NCI-H524 treated with DMSO at 0.1 percent for 48 hours (cell line): Measurements from ENCODE around the gene CTTN.

Experiments
- DNase-seq: peaks from one replicate; lab custom pipeline; 2025; lab: John Stamatoyannopoulos, UW

Gene CTTN

DNA sequence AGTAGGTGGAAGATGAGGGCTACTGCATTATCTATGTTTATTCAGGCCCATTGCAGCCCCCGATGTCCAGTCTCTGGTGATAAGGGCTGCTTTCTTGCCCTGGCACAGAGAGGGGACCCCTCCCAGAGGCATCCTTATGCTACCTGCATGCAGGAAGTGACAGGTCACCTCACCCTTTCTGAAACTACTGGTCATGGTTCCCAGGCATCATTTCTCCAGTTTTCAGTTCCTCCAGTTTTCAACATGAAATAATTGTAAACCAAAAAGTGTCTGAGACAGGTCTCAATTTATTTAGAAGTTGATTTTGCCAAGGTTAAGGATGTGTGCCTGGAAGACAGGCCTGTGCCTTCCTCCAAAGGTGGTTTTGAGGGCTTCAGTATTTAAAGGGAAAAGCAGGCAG is 57.0 kb downstream of the CTTN start:
- no peak for DNase-seq

DNA sequence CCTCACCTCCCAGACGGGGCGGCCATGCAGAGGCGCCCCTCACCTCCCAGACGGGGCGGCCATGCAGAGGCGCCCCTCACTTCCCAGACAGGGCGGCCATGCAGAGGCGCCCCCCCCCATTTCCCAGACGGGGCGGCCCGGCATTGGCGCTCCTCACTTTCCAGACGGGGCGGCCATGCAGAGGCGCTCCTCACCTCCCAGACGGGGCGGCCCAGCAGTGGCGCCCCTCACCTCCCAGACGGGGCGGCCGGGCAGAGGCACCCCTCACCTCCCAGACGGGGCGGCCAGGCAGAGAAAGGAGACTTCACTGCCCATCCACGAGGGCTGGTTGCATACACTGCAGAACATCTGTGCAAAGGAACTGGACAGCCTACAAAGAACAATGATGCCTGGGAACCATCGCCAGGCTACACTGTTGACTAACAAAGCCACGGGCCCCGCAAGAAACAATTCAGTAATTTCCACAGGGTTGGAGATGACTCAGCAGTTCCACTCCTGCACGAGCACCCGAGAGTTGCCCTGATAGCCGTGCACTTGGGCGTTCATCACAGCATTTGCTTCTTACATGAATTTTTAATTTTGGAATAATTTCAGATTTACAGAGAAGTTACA is 58.7 kb downstream of the CTTN start:
- DNase-seq: no peak

DNA sequence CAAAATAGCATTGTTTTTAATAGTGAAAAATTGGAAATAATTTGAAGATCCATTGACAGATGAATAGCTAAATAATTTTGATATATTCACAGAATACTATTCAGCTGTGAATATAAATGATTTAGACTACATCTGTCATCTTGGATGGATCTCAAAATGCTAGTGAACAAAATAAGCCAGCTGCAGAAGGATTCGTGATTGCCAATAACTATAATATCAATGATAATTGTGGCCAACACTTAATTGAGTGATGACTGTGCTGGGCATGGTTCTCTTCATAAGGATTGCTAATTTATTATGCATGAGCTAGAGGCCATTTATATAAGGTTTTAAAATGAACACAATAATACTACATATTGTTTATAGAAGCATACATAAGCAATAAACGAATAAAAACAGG is 60.4 kb downstream of the CTTN start:
- DNase-seq: no peak

DNA sequence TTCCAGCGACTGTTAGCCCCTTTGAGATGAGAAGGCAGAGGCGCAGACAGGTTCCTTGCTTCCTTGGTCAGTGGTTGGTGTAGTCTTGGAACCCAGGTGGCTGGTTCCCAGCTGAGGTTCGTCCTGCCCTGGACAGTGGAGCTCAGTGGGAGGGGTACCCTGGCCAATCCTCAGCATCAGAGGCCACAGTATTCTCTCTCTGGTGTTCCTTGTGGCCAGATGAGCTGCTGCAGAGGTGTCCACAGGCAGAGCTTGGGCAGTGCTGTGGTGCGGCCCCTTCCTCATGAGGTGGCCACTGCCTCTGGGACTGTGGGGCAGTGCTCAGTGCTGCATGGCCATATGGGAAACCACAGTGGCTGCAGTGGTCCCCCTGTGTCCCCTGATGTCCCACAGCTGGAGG is 61.8 kb downstream of the CTTN start:
- no peak for DNase-seq

DNA sequence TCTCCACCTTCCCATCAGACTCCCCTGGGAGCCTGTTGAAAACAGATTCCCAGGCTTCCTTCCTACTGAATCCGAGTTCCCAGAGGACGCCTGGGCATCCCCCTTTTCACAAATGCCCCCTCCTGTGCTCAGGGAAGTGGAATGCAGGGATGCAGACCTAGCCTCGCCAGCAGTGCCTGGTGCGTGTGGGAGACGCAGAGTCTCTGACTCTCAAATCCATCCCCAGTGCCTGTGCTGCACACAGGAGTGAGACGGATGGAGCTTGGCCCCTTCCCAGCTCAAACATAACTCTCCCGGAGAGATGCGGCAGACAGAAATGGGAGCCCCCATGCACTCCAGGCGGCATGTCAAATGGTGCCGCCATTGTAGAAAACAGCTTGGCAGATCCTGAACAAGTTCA is 62.6 kb downstream of the CTTN start:
- DNase-seq: no peak

DNA sequence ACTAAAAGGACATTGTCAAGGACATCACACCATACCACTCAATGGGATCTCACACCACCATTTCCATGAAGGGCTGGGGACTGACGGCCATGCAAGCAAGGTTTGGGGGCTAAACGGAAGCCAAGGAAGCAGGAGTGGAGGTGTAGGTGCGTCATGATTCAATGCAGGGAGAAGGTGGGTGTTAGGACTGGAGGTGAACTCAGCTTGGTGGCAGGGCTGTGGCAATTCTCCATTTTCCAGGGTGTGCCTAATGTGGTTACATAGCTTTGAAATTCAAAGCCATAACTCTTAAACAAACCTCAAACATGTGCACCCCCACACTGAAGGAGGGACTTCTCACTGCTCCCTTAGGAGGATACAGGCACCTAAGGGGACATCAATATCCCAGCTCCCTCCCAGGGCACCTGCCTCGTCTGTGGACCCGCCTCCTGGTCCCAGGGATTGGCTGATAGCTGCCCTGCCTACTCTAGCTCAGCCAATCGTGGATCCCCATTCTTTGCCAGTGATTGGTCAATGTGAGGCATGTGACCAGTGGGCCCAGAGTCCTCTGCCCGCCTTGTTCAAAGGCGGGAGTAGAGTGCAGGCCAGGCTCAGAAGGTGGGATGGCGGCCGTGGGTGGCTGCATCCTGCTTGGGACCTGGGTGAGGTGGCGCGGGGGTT is 64.6 kb downstream of the CTTN start:
- no peak for DNase-seq

DNA sequence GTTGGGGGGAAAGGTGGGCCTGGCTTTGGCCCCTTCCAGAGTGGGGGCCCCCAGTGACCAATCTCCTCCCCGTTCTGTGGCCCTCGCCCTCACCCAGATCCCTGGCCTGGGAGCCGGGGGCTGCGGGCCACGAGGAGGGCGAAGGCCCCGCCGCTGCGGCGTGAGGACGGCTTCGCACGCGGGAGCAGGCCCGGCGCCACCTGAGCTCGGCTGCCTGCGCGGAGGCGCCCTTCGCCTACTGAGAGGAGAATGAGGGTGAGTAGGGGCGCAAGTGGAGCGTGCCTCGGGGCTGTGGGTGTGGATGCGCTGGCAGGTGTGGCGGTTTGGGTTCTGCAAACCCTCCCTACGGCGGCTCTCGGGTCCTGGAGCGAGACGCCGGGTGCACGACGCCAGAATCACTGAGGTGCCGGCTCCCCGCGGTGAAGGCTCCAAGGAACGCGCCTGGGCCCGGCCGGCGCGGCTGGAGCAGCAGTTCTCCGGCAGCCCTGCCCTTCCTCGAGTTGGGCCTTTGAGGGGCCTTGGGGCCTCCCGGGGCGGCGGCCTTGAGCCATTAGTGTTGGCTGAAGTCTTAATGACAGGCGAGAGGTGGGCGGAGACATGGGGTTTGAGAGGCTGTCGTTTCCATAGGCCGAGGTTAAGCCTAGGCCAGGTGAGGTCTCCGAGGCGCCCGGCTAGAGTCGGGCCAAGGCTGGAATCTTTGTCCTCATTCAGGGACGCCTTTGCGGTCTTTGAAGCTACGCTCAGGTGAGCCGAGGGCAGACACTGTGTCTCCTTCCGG is 65.3 kb downstream of the CTTN start:
- no peak for DNase-seq

DNA sequence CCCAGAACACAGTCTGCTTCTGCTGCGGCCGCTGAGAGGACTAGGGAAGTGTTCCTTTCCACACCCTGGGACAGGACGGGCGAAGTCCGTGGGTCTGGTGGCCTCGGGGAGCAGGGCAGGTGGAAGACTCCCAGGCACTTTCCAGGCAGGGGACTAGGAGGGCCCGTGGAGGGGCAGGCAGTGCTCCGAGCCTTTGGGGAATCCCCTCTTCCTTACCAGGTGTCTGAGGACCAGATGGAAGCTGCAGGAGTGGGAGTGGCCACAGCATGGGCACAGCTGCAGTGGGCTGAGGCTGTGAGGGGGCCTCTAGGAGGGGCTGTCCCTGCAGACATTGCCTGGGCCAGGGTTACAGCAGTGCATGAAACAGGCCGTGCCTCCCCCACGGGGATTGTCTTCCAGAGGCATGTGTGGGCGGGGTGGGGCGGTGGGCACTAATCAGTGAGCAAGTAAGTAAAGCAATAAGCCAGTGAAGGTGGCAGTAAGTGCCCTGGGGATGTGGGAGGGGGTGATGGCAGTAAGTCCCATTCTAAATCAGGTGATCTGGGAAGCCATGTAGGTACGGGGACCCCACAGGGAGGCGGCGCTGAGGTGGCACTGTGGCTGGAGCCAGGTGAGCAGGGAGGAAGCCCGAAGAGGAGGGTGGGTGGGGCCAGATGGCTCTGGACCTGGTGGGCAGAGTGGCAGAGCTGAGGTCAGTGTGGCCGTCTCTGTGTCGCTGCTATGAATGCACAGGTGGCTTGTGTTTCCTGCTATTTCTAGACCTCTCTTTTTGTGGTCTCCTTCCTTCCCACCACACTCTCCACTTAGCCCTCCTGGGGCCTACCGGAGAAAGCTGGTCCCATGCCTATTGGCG is 66.4 kb downstream of the CTTN start:
- no peak for DNase-seq

DNA sequence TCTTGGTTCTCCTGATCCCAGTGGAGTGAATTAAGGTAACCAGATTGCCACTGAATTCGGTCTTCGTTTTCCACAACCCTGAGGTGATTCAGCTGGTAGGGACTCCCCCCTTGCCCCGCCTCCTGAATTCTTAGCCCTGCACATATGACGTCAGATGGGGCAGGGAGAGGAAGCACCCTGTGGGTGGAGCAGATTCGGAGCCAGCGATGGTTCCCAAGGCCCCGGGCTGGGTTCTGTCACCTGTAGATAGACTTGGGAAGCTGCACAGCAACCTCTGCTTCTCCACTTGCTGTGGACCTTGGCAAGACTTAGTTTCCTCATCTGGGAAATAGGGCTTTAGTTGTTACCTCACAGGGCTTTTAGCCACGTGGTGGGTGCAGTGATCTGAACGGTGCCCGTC is 67.8 kb downstream of the CTTN start:
- no peak for DNase-seq

DNA sequence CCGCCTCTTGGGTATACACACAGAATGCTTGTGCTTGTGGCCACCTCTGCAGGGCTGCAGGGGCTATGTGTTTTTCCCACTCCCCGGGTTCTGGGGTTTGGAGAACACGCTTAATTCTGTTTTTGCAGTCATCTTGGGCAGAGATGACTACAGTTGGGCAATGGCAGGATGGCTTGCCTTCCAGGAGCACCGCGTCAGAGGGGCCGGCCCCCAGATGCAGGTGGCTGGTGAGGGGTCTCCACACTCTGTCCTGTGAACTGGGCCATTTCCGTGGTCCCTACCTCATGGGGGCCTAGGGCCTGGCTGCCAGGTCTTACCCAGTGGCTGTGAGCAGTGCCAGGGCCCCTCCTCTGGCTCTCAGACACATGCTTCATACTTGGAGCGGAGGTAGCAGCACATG is 68.3 kb downstream of the CTTN start:
- DNase-seq: no peak

DNA sequence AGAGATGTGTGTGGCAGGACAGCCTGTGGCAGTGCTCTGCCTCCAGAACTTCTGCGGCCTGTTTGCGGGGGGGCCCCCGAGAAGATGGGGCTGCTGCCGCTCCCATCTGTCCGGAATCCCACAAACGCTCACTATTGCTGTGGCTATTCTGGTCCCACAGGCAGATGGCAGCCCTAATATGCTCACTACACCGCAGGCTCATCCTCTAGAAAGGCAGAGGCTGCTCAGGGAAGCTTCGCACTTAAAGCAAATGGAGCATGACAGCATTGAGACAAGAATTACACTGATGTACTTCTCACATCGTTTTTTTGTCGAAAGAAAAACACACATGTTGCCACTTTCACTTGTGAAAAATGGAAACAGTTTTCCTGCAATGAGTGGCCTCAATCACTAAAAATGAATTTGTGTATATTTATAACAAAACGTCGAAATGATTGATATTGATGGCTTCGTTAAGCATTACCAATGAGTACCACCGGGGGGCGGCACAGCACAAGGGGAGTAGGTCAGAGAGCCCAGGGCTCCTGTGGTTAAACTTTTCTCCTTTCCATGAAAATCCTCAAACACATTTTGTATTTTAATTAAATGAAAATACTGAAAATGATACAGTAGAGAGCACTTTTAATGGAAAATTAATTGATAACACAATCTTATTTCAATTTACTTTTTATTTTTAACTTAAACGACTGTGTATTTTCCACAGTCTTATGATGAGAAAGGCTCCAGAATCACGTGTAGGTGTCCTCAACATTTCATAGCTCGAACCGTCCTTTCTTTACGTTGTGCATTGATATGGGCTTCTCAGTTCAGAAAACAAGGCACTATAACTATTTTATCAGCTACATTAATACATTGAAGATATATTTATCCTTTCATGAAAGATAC is 69.1 kb downstream of the CTTN start:
- DNase-seq: peak; percentile 70

DNA sequence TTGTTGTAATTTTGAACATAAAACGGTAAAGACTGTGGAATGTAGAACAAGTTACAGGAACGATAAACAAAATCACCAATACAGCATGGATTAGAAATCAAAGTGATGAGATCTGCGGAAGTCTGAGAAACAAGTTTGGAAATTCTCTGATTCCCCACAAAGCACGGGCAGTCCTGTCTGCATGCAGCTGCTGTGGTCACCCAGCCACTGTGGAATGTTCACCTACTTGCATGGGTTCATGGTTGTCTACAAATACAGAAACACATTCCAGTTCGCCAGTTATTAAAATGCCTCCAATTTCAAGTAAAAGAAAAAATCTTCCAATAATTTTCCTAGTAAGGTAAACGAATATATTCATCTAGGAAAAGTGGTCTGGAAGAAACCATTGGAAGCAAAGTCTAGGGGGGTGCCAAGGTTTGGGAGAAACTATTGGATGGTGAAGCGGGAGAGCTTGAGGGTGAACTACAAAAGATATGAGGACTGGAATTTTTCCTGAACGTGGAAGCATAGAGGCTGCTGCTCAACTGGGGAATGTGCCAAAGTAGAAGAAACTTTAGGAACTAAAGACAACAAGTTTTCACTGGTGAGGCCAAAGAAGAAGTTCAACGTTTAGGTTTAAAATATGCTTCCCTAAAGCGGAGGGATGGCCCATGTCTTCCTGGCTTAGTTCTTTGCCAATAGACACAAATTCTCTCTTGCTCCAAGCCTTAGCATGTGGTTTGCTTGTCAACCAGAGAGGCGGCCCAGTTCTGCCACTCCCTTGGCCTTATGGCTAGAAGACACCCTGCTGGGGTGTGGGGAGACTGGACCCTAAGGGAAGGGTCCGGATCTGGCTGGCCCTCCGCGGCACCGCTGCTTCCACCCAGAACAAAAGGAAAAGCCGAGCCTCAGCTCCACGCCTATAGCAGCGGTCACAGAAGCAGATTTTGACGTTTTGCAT is 70.2 kb downstream of the CTTN start:
- DNase-seq: no peak

DNA sequence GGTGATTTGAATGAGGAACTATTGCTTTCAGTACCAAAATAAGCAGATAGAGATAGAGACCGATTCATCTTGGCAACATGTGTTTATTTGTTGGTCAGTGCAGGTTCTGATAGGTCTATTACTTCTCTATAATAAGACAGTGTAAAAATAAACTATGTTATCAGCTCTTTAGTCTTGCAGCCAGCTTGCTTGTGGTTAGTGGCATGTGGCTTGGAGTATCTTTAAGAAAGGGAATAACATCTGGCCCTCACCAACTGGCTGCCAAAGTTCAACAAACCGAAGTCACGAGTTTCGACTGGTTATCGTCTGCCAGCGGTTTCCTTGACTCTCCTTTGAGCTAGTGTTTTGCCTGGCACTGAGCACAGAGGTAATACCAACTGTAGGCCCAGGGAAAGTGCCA is 71.8 kb downstream of the CTTN start:
- no peak for DNase-seq

DNA sequence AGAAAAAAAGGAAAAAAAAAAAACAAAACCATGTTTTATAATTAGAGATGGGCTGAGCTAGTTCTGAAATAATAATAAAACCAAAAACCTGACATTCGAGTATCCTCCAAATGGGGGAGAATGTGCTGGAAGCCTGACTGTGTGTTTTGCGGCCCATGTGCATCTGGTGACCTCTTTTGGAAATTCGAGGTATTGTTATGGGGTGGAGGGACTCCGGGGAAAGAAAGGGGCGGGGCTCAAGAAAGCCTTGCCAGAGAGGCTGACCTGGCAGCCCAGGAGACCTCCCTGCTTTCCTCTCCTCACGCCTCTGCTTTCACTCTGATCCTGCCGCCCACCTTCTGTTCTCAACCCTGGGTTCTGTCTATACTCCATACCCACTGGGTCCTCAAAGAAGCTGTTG is 72.9 kb downstream of the CTTN start:
- DNase-seq: no peak

DNA sequence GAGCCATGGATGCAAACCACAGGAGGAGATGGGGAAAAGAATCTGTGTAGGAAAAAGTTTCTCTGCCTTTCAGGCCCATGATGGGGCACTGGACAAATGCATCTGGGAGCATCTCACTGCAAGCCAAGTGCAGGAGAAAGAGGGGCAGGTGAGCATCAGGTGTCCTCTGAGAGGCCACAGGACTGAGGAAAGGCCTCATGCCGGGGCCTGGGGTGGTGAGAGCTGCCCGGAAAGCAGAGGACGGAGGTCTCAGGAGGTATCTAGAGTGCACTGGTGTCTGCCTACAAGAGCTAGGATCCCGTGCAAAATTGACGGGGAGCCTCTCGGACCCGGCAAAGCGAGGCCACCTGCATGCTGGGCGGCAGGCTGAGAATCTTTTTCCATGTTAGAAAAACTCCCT is 73.9 kb downstream of the CTTN start:
- no peak for DNase-seq

DNA sequence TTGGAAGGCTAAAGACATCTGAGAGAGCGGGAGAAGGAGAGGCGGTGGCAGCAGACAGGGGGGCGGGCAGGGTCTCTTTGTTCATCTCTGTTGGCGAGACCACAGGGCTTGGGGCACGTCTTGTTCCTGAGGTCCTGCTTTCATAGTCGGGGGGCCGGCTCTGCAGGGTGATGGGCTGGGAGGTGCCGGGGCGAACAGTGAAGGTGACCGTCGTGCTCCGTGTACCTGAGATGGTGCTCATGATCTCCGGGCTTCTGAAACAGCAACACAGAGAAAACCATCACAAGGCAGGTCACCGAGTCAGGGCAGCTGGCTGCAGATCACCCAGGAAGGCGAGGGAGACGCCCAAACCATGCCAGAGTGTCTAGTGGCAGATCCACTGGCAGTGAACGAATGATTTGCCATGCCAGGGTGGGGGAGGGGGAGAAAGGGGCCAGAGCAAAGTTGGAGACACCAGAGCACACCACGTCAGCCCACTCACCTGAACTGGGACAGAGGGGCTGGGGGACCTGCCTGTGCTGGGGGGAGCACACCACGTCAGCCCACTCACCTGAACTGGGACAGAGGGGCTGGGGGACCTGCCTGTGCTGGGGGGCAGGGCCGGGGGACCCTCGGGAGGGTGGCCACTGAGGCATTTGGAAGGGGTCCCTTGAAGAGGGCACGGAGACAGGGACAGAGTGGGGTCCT is 75.0 kb downstream of the CTTN start:
- no peak for DNase-seq

DNA sequence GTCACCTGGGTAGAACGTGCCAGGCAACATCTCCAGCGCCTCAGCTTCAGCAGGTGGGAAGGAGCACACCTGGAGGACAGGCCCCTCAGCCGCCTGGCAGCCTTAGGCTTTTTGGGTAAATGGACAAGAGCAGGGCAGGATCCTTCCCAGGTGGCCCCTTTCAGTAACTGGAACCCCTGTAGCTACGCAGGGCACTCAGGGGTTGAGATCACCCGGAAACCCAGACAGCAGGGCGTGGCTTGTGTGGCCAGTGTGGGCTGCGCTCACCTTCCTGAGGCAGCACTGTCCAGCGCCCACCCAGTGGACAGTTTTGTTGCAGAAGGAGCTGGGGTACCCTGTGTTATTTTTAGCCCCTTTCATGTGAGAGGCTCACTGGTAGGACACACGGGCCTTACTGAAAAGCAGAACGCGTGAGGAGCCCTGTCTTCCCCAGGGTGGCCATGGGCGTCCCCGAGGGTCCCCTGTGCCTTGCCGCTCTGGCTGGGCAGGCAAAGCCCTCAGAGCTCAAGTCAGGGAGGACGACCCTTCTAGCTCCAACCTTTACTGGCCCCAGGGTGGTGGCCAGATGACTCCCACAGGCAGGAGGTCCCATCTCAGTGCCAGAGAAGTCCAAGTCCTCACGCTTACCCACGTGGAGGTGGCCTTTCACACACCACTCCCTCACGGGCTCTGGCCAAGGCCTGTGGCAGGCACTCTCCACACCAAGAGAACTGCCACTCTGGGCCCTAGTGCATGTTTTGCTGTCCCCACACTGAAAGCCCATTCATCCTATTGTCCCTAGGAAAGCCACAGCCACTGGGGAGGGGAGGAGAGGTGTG is 75.8 kb downstream of the CTTN start:
- DNase-seq: no peak

DNA sequence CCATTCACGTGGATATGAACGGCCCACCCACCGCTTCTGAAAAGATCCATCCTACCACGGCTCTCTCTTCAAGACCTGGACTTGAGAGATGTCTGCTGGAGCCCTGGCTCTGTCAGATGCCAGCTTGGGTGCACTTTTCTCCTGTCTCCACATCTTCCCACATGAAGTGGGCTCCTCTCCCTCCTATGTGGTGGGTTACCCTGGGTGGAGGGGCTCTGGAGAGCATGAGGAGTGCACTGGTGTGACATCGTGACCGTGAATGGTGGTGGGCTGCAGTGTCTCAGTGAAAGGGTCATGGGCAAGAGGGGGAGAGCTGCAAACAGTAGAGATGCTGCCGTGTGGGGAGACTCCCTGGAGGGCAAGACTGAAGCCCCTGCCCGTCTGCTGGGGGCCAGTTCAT is 76.4 kb downstream of the CTTN start:
- no peak for DNase-seq

DNA sequence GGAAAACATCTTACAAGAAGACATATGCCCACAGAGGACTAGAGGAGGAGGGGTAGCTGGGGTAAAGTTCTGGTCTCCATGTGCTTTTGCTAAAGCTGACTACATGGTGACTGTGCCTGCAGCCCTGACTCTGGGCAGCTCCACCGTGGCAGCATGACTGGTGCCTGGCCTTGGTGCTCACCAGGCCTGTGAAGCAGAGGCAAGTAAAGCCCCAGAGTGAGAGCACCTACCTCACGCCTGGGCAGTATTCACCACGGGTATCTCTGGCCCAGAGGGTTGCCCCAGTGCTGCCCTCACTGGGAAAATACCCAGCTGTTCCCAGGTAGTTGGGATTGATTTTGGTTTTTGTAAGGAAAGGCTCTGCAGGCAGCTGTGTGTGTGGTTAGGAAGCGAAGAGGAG is 78.3 kb downstream of the CTTN start:
- DNase-seq: no peak
